Ishikawa (cell line): ENCODE measurements around the gene CAMTA1.

Experiments used
- CEBPB ChIP-seq: IDR thresholded peaks from 2 replicates; pipeline ENCODE4 v1.6.1; 2012
- CREB1 ChIP-seq: IDR thresholded peaks from 2 replicates; pipeline ENCODE4 v1.6.1; 2012; ENCODE audit warnings: low read depth
- EGR1 ChIP-seq: IDR thresholded peaks from 2 replicates; pipeline ENCODE4 v1.6.1; 2012
- EP300 ChIP-seq: IDR thresholded peaks from 2 replicates; pipeline ENCODE4 v1.6.1; 2012; ENCODE audit warnings: borderline replicate concordance
- FOXM1 ChIP-seq: IDR thresholded peaks from 2 replicates; pipeline ENCODE4 v1.6.1; 2012; ENCODE audit warnings: low read depth, borderline replicate concordance
- NFIC ChIP-seq: IDR thresholded peaks from 2 replicates; pipeline ENCODE4 v1.6.1; 2012
- RAD21 ChIP-seq: IDR thresholded peaks from 2 replicates; pipeline ENCODE4 v1.6.1; 2012; ENCODE audit warnings: low read depth
- TAF1 ChIP-seq: IDR thresholded peaks from 2 replicates; pipeline ENCODE4 v1.6.1; 2012; ENCODE audit warnings: low read depth, mild to moderate bottlenecking
- TCF12 ChIP-seq: IDR thresholded peaks from 2 replicates; pipeline ENCODE4 v1.6.1; 2012; ENCODE audit warnings: low read depth
- TEAD4 ChIP-seq: IDR thresholded peaks from 2 replicates; pipeline ENCODE4 v1.6.1; 2012
- USF1 ChIP-seq: IDR thresholded peaks from 2 replicates; pipeline ENCODE4 v1.6.1; 2012
- YY1 ChIP-seq: IDR thresholded peaks from 2 replicates; pipeline ENCODE4 v1.6.1; 2012; ENCODE audit warnings: low read depth
- ZBTB7A ChIP-seq: IDR thresholded peaks from 2 replicates; pipeline ENCODE4 v1.6.1; 2012; ENCODE audit warnings: low read depth
- TF ChIP-seq, protein P1 (sequence below): IDR thresholded peaks from 2 replicates; pipeline ENCODE4 v1.6.1; 2012; ENCODE audit warnings: low read depth, mild to moderate bottlenecking
- TF ChIP-seq, protein P2 (sequence below): IDR thresholded peaks from 2 replicates; pipeline ENCODE4 v1.6.1; 2012

CAMTA1 gene

GRCh38 chr1:6864166-6864565 is 78.9 kb downstream of the CAMTA1 start:
- TF ChIP-seq EP300, result no peak
- no peak for TF ChIP-seq NFIC
- TF ChIP-seq, protein P1, sequence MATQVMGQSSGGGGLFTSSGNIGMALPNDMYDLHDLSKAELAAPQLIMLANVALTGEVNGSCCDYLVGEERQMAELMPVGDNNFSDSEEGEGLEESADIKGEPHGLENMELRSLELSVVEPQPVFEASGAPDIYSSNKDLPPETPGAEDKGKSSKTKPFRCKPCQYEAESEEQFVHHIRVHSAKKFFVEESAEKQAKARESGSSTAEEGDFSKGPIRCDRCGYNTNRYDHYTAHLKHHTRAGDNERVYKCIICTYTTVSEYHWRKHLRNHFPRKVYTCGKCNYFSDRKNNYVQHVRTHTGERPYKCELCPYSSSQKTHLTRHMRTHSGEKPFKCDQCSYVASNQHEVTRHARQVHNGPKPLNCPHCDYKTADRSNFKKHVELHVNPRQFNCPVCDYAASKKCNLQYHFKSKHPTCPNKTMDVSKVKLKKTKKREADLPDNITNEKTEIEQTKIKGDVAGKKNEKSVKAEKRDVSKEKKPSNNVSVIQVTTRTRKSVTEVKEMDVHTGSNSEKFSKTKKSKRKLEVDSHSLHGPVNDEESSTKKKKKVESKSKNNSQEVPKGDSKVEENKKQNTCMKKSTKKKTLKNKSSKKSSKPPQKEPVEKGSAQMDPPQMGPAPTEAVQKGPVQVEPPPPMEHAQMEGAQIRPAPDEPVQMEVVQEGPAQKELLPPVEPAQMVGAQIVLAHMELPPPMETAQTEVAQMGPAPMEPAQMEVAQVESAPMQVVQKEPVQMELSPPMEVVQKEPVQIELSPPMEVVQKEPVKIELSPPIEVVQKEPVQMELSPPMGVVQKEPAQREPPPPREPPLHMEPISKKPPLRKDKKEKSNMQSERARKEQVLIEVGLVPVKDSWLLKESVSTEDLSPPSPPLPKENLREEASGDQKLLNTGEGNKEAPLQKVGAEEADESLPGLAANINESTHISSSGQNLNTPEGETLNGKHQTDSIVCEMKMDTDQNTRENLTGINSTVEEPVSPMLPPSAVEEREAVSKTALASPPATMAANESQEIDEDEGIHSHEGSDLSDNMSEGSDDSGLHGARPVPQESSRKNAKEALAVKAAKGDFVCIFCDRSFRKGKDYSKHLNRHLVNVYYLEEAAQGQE, result no peak
- TF ChIP-seq ZBTB7A, result no peak
- no peak for TF ChIP-seq EGR1
- no peak for TF ChIP-seq CEBPB
- no peak for TF ChIP-seq TAF1
- TF ChIP-seq YY1, result no peak
- TF ChIP-seq USF1, result no peak
- TF ChIP-seq FOXM1, result no peak
- TF ChIP-seq TCF12, result no peak
- TF ChIP-seq CREB1, result no peak

GRCh38 chr1:6866825-6867224 is 81.6 kb downstream of the CAMTA1 start:
- TF ChIP-seq YY1 (no peak), RAD21 (no peak), CEBPB (no peak), ZBTB7A (no peak), CREB1 (no peak)
- TF ChIP-seq, protein P2, sequence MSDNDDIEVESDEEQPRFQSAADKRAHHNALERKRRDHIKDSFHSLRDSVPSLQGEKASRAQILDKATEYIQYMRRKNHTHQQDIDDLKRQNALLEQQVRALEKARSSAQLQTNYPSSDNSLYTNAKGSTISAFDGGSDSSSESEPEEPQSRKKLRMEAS, result no peak

DNA sequence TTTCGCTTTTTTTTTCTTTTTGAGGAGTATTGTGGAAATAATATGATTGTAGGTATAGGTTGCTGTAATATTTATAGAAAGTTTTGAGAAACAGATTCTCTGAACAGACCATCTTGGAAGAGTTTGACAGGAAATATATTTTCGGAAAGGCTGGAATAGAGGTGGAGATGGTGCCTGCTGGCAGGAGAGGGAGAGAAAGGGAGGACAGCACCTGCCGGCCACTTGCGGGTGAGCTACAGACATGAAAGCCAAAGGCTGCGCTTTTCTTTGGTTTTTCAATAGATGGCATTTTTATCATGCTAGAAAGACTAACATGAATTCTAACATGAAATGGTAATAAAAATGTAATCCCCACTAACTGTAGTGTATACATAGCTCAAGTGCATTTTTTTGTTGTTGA is 82.1 kb downstream of the CAMTA1 start:
- TF ChIP-seq FOXM1, result no peak
- TF ChIP-seq CEBPB, result no peak
- TF ChIP-seq NFIC, result no peak
- no peak for TF ChIP-seq EP300
- TF ChIP-seq TCF12, result no peak
- TF ChIP-seq TAF1, result no peak
- TF ChIP-seq, protein P1, result no peak
- TF ChIP-seq EGR1, result no peak
- TF ChIP-seq, protein P2, result no peak
- no peak for TF ChIP-seq TEAD4
- no peak for TF ChIP-seq ZBTB7A
- no peak for TF ChIP-seq YY1
- no peak for TF ChIP-seq CREB1
- TF ChIP-seq RAD21, result no peak
- no peak for TF ChIP-seq USF1

GRCh38 chr1:6867729-6868659 is 82.7 kb downstream of the CAMTA1 start:
- TF ChIP-seq EGR1 (no peak), CREB1 (no peak), USF1 (no peak), TCF12 (no peak)

DNA sequence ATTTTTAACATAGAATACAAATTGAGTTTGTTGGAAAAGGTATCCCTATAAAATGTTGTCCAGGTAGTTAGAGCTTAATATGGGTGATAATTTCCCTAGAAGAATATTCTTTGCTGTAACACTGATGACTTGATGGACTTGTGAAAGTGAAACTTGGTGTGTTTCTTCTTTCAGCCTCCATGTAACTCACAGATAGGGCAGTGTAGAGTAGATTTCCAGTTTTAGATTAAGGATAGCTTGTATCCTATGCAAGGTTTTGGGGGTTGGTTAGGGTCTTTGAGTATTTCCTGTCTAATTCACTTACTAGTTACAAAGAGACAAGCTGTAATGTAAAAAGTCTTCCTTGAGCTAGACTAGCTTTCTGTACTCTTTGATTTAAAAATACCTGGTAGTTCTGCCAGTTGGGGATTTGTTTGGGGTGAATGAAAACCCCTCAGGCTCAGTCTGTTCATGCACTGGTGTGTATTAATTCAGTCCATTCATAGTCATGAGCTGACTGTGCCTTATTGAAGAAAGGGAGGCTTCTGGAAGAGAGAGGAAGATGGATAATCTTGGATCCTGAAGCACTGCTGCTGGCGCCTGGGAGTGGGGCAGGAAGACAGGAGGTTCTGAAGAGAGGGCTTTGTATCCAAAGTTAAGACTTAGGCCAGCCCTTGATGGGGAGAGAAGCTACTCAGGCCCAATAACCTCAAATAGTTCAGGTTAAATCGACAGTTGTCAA is 83.6 kb downstream of the CAMTA1 start:
- TF ChIP-seq CREB1, result no peak
- no peak for TF ChIP-seq TCF12
- TF ChIP-seq NFIC, result no peak
- no peak for TF ChIP-seq TAF1
- no peak for TF ChIP-seq YY1
- TF ChIP-seq, protein P2, result no peak
- no peak for TF ChIP-seq ZBTB7A
- no peak for TF ChIP-seq FOXM1
- TF ChIP-seq EP300, result no peak
- no peak for TF ChIP-seq TEAD4
- TF ChIP-seq, protein P1, result no peak
- TF ChIP-seq RAD21, result no peak
- TF ChIP-seq USF1, result no peak
